HG02973 (cell line): Measurements from ENCODE around the gene TENM4.
"Not testable (repeated sequence)": the region's sequence is repeated elsewhere in the genome, so short reads cannot be mapped to it uniquely, and the experiment has no call there.

Experiments
- ATAC-seq: cut with Tn5 transposase; IDR thresholded peaks from one replicate; pipeline ENCODE4 v1.9.1; 2021; ENCODE audit warnings: moderate library complexity; ENCODE audit not compliant: unreplicated experiment

TENM4 gene

DNA sequence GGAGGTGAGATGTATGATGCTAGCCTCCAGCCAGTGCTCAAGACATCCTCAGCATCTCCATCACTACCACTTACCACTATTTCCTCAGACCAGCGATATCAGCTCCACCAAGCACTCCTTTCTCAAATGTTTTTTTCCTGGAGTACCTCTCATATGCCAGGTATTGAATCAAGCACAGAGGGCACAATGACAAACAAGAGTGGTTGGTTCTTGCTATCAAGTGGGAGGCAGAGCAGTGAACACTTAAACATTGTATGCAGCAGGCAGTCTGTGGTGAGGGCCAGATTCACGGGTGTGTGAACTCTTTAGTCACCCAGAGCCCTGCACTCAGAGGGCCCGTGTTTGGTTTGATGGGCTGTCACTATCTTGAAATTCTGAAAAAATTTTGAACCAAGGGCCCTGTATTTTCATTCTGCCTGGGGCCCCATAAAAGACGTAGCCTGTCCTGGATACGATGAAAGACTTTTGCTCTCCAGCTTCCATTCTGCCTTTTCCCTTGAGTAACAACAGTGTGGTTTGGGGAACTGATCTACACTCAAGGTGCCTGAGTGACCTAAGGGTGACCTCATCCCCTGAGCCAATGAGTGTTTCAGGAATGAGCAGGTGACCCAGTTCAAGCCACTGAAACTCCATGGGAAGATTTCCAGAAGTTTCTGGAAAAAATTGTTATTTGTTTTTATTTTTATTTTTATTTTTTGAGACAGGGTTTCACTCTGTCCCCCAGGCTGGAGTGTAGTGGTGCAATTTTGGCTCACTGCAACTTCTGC is 517.8 kb downstream of the TENM4 start:
- ATAC-seq, result no peak

DNA sequence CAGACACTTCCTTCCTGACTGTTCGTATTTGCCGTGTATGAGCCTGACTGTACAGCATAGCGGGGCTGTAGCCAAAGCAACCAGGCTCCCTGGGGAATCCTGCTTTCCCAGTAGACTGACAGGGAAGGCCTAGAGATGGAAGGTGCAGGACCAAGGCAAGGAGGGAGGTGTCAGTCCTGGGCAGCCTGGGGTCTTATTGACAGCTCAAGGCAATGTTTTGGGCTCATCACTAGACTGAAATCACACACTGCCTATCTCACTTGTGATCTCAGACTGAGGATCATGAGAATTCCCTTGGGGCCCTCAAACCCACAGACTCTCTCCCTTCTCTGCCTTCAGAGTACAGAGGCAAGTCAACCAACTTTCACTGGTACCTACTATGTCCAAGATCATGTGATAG is 519.3 kb downstream of the TENM4 start:
- no peak for ATAC-seq

DNA sequence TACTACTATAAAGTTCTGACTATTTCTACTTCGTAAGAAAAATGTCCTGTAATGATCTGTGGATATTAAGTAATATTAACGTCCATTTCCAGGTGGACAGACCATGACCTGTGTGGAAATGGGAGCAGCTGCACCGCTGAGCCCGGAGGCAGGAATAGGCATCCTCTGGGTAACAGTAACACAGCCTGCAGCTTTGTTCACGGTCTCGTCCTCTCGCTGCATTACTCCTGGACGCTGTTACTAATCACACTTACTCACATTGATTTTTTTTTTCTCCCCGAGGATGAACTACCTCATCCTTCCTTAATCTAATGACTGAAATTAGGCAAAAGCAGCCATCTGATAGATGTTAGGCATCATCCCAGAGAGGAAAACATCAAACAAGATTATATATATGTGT is 520.5 kb downstream of the TENM4 start:
- ATAC-seq, result no peak

DNA sequence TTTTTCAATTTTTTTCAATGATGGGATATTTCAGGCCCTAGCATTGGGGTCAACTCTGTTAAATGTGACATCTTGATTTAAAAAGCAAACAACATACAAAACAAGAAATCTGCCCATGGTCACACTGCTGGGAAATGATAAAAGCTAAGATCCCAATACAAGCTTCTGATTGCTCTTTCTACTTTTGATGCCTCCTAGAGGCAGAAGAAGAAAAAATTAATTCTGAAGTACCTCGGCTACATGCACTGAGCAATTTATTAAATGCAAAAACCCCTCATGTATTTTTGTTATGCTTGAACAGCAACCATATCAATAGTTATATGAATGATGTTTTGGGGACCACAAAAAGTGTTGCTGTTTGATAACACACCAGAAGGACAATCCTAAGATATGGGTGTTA is 524.1 kb downstream of the TENM4 start:
- no peak for ATAC-seq

DNA sequence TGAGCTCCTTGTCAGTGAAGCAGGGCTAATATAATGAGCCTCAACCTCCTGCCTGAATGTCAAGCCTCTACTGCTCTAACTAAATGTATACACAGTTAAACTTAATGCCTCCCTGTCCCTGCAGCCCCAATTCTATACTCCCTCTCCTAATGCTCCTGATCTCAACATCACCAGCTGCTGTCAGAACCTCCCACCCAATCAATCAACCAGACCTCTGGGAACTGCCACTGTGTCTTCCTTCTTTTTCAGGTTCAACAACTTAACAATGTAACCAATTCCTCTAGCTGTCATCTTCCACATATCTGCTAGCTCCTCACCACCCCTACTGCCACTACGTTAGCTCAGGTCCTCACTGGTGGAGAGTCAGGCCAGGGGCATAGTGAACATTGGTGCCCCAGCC is 526.3 kb downstream of the TENM4 start:
- no peak for ATAC-seq

DNA sequence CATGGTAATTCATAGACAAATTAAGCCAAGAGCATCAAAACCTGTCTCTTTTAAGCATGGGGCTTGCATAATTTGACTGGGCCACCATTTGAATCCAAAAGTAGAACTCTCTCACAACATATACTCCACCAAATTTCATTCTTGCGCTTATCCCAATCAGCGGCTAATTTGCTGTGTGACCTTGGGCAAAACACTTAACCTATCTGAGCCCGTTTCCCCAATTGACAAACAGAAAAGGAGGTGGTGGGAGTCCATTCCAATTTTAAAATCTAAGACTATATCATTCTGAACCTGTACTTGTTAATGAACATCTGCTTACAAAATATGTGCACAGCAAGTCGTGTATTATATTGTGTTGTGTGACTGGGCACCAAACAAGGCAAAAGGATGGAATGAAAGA is 528.1 kb downstream of the TENM4 start:
- no peak for ATAC-seq

DNA sequence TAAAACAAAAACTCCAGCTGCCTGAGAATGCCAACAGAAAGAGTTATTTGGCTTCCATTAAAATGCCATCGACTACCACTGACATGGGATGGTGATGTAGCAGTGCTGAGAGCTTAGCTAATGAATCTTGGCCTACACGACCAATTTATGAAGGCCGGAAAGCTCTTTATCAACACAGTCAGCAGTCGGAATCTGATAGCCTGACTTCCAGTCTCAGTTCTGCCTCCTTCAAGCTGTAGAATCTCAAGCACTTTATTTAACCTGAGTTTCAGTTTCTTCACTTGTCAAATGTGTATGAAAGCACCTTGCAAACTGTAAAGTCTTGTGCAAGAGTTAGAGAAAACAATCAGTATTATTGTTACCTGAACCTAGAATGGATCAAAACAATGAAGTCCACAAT is 530.5 kb downstream of the TENM4 start:
- no peak for ATAC-seq

GRCh38 chr11:78909386-78909785 is 531.4 kb downstream of the TENM4 start:
- no peak for ATAC-seq

- no peak for ATAC-seq
Measured at GRCh38 chr11:78907636-78908035, 533.2 kb downstream of the TENM4 start.

DNA sequence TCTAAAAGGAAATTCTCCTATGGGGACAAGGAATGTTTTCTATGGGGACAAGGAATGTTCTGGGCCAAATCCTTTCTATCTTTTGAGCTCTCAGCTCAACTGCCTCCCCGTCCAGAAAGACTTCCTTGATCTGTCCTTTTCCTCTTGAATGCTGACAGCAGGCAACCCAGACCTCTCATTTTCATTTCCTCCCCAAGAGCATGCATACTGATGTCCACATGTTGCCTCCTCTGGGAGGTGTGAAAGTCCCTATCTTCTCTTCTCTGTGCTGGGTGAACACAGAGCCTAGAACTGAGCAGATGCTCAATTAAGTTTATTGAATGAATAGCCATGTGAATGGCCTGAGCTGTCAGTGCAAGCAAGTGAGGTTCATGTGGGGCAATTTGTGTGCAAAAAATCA is 534.3 kb downstream of the TENM4 start:
- no peak for ATAC-seq

- no peak for ATAC-seq
Measured at GRCh38 chr11:78905756-78906155, 535.1 kb downstream of the TENM4 start.

DNA sequence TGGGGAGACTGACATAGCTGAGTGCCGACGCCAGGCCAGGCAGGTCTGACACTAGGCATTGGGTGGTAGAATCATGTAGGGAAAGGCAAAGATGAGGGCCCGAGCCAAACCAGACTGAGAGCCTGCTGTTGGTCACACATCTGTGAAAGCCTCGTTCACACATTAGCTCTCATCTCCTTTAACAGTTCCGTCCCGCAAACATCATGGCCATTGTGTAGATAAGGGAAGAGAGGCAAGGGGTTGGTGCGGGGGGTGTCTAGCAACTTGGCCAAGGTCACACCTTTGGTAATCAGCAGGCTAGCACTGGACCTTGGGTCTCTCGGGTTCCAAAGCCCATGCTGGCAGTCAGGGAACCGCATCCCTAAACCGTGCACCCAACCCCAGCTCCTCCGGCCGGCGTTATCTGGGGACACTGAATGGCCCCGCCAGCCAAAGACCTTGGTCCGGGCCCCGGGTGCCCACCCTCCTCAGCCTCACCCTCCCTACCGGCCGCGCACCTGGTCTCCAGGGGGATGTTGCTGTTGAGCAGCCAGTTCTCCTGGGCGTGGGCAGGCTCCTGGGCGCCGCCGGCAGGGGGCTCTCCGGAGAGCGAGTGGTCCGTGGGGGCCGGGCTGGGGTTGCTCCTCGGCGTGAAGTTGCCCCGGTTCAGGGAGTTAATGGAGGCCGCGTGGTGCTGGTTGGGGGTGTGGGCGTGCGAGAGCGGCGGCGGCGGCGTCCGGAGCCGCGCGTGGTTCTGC is 537.9 kb downstream of the TENM4 start:
- ATAC-seq, result no peak

GRCh38 chr11:78901831-78902230 is 539.0 kb downstream of the TENM4 start:
- no peak for ATAC-seq

GRCh38 chr11:78898266-78898775 is 542.5 kb downstream of the TENM4 start:
- no peak for ATAC-seq

DNA sequence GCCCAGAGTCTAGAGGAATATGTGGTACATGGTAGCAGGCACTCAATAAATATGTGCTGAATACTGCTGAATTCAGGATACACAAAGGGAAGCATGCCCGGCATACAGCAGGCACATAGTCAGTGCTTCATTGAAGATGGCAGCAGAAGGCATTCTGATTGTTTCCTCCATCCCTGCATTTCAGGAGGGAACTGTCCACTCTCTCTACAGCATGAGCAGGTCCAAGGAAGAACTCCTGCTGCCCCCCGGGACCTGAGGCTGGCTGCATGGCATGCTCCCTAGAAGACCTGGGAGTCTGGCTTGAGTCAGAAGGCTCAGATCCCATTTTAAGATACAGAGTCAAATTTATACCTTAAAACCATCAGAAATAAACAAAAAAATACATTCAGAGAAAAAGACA is 546.8 kb downstream of the TENM4 start:
- ATAC-seq, result no peak

DNA sequence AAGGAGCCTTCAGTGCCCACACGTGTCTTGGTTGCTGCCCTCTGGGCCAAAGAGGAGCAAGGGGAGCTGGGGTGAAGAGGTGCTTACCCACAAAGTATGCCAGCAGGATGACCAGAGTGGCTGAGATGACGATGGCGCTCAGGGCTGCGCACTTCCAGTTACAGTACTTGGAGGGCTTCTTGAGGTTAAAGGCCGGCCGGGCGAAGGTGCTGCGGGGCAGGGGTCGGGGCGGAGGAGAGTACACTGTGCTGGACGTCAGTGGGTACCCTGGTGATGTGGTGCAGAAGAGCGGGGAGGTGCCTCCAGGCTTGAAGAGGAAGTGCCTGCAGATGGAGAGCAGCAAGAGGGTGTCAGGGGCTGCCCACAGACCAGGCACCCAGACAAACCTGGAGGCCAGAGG is 551.1 kb downstream of the TENM4 start:
- no peak for ATAC-seq

- ATAC-seq, result no peak
Measured at GRCh38 chr11:78886616-78887015, 554.2 kb downstream of the TENM4 start.

DNA sequence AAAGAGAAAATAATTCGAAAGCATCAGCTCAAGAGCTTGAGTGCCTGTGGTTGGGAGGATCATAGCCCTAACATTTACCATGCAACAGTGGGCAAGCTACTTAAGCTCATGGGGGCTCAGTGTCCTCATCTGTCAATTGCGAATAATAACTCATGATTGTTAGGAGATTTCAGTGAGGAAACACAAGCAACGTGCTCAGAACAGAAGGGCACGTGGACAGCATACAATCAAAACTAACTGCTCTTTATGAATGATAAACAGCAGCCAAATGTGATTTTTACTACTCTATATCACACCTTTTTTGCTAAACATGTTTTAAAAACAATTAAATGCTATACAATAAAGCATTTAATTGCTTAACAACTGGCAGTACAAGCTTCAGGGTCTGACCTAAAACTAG is 556.1 kb downstream of the TENM4 start:
- no peak for ATAC-seq

DNA sequence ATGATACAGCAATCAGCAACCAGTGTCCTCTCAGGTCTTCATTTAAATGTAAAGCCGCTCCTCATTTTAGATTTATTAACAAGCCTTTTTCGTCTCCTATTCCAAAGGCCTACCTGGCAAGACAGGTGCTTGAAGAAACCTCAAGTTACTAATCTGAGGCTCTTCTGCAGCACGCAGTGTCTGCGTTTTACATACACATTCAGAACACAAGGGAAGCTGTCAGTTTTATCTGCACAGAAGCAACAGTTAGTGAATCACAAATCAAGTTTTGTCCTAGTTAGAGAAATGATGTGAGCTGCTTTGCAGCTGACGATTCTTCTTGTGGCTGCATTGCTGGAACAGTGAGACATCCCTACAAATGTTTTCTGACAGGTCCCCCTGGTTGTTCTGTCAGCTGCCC is 557.3 kb downstream of the TENM4 start:
- ATAC-seq, result no peak

- ATAC-seq, result not testable (repeated sequence)
Measured at GRCh38 chr11:78879094-78879980, 561.5 kb downstream of the TENM4 start.

GRCh38 chr11:78878631-78879030 is 562.2 kb downstream of the TENM4 start:
- ATAC-seq, result no peak
